Upper lobe of right lung (tissue), 1 donor: ENCODE results near the gene PEX12. TPM values are rescaled to one million over a fixed set of nuclear protein-coding genes. Genes with fewer than 3 reads are reported as not detected.

Experiments
- ATAC-seq: fragments of 200-7000 bp; cut with Tn5 transposase; one replicate; pipeline ENCODE4 v1.9.1; 2020; ENCODE audit warnings: mild to moderate bottlenecking, moderate library complexity
- DNase-seq: peaks from one replicate; pipeline ENCODE4 v3.0.0-alpha.2; 2020
- H3K27ac ChIP-seq: fragments of 200-600 bp; one replicate; pipeline ENCODE4 v1.8.0; 2022
- H3K27me3 ChIP-seq: fragments of 200-600 bp; one replicate; pipeline ENCODE4 v1.8.0; 2022; ENCODE audit warnings: mild to moderate bottlenecking
- H3K36me3 ChIP-seq: fragments of 200-600 bp; one replicate; pipeline ENCODE4 v1.8.0; 2022
- H3K4me1 ChIP-seq: fragments of 200-600 bp; one replicate; pipeline ENCODE4 v1.8.0; 2022
- H3K4me3 ChIP-seq: fragments of 200-600 bp; one replicate; pipeline ENCODE4 v1.8.0; 2022; ENCODE audit warnings: mild to moderate bottlenecking
- H3K9me3 ChIP-seq: fragments of 200-600 bp; one replicate; pipeline ENCODE4 v1.8.0; 2022
- CTCF ChIP-seq: fragments of 200-600 bp; IDR thresholded peaks from one replicate; pipeline ENCODE4 v1.8.0; 2022; ENCODE audit warnings: antibody characterized with exemption
- intact Hi-C: fragments of 100-400 bp; cut with DNase I; formaldehyde crosslinking; loops from one replicate; pipeline ENCODE4 v1.11.0; 2022
- total RNA-seq: library from RNA; stranded (reverse); fragmentation: NEBNext Ultra II Directional; extraction: Animal tissue kit (Norgen Biotek cat#: 25700); gene quantifications from one replicate; pipeline ENCODE4 v1.2.1, GENCODE V29; 2021
- donor health status: DM: no; HTN: yes; CAD: no; lungs with severe emphysema.

PEX12 gene
- total RNA-seq, 1 donor from 2014 or later, result 4.7 TPM

- intact Hi-C loops, result no loop called here
- H3K27ac ChIP-seq, result no peak overlapping the region
- no peaks in the 10 kb centered on the region for H3K36me3 ChIP-seq
- DNase-seq (no peak), ATAC-seq (no peak)
- TF ChIP-seq CTCF, result no peak
- H3K9me3 ChIP-seq, result no peaks in the 10 kb centered on the region
- no peak overlapping the region for H3K4me3 ChIP-seq
- no peaks in the 10 kb centered on the region for H3K4me1 ChIP-seq
- no peaks in the 10 kb centered on the region for H3K27me3 ChIP-seq
Measured at GRCh38 chr17:35548978-35549377, 29.4 kb downstream of the PEX12 start.

GRCh38 chr17:35548208-35548810 is 30.1 kb downstream of the PEX12 start:
- Histone ChIP-seq H3K4me1 (peaks cover 5% of the 10 kb centered on the region), H3K36me3 (no peaks in the 10 kb centered on the region), H3K27me3 (no peaks in the 10 kb centered on the region), H3K4me3 (no peak overlapping the region), H3K9me3 (no peaks in the 10 kb centered on the region), H3K27ac (no peak overlapping the region)
- intact Hi-C loops, result no loop called here
- ATAC-seq (peak; percentile 39), DNase-seq (no peak)
- no peak for TF ChIP-seq CTCF

- intact Hi-C loops, result no loop called here
- DNase-seq, result no peak
- no peaks in the 10 kb centered on the region for H3K36me3 ChIP-seq
Measured at GRCh38 chr17:35546487-35546886, 31.9 kb downstream of the PEX12 start.

GRCh38 chr17:35545150-35545549 is 33.2 kb downstream of the PEX12 start:
- intact Hi-C loops, result no loop called here
- no peaks in the 10 kb centered on the region for H3K9me3 ChIP-seq
- H3K4me1 ChIP-seq, result peaks cover 23% of the 10 kb centered on the region
- H3K27ac ChIP-seq, result no peak overlapping the region
- no peaks in the 10 kb centered on the region for H3K36me3 ChIP-seq
- ATAC-seq (no peak), DNase-seq (no peak)
- no peak for TF ChIP-seq CTCF
- no peak overlapping the region for H3K4me3 ChIP-seq
- no peaks in the 10 kb centered on the region for H3K27me3 ChIP-seq

More at GRCh38 chr17:35546487-35546886, 31.9 kb downstream of the PEX12 start:
- ATAC-seq, result no peak
- H3K27me3 ChIP-seq, result no peaks in the 10 kb centered on the region
- no peak overlapping the region for H3K4me3 ChIP-seq
- no peaks in the 10 kb centered on the region for H3K9me3 ChIP-seq
- no peak overlapping the region for H3K27ac ChIP-seq
- peaks cover 16% of the 10 kb centered on the region for H3K4me1 ChIP-seq
- TF ChIP-seq CTCF, result no peak

GRCh38 chr17:35543856-35544255 is 34.5 kb downstream of the PEX12 start:
- Histone ChIP-seq H3K36me3 (no peaks in the 10 kb centered on the region), H3K9me3 (no peaks in the 10 kb centered on the region), H3K4me1 (peaks cover 34% of the 10 kb centered on the region), H3K4me3 (no peak overlapping the region), H3K27ac (no peak overlapping the region), H3K27me3 (no peaks in the 10 kb centered on the region)
- ATAC-seq (no peak), DNase-seq (no peak)
- intact Hi-C loops, result no loop called here
- TF ChIP-seq CTCF, result no peak

- Histone ChIP-seq H3K36me3 (no peaks in the 10 kb centered on the region), H3K9me3 (no peaks in the 10 kb centered on the region), H3K27ac (no peak overlapping the region), H3K4me1 (peaks cover 43% of the 10 kb centered on the region), H3K27me3 (no peaks in the 10 kb centered on the region), H3K4me3 (no peak overlapping the region)
- TF ChIP-seq CTCF, result no peak
- intact Hi-C loops, result no loop called here
- no peak for DNase-seq
- no peak for ATAC-seq
Measured at GRCh38 chr17:35542990-35543389, 35.4 kb downstream of the PEX12 start.
